Lower leg skin (tissue), 4 donors: Measurements from ENCODE around the gene PPP2R5E. TPM values are rescaled to one million over a fixed set of nuclear protein-coding genes. Genes with fewer than 3 reads are reported as not detected.

Experiments
- DNase-seq, 2 donors: peaks; one replicate each; pipeline ENCODE4 v3.0.0-alpha.2; 2019; ENCODE audit warnings: low spot score in 2 of 2
- H3K4me3 ChIP-seq: fragments of 200-600 bp; sonication (generic); 2 replicates; pipeline ENCODE4 v1.5.1; 2017; ENCODE audit warnings: mild to moderate bottlenecking, low read depth; ENCODE audit not compliant: poor library complexity, severe bottlenecking
- CTCF ChIP-seq, 3 donors: fragments of 450-650 bp; IDR thresholded peaks; one replicate each; pipeline ENCODE4 v1.5.1; 2016; ENCODE audit warnings: antibody characterized with exemption in 3 of 3, mild to moderate bottlenecking in 3 of 3, moderate library complexity in 2 of 3
- POLR2A ChIP-seq, 2 donors: fragments of 450-650 bp; IDR thresholded peaks; one replicate each; pipeline ENCODE4 v1.6.1; 2016 to 2017; ENCODE audit warnings: antibody characterized with exemption in 2 of 2, mild to moderate bottlenecking in 1 of 2, moderate library complexity in 1 of 2
- WGBS, 2 donors: methylation state at CpG; one replicate each; pipeline ENCODE4 v1.1.5; 2018; 5-methylcytosine and 5-hydroxymethylcytosine counted together
- intact Hi-C: fragments of 100-400 bp; cut with DNase I; formaldehyde crosslinking; loops from one replicate; pipeline ENCODE4 v1.15.0; 2023; ENCODE audit warnings: low total_unique reads
- total RNA-seq, 4 donors: library from RNA; depleted of rRNA; stranded (reverse); fragments of >200 nt; gene quantifications; one replicate each; pipeline ENCODE4 v1.1.0, GENCODE V29; 2016

The PPP2R5E gene
- total RNA-seq, 4 donors from 2014 or later, result 15.0 to 22.5 (median 18.2) TPM

- intact Hi-C loops, result no loop called here
- no peak overlapping the region for H3K4me3 ChIP-seq
- TF ChIP-seq POLR2A (IDR thresholded peaks at IDR 0.05) (no peak), CTCF (IDR thresholded peaks at IDR 0.05) (no peak)
- no peak for DNase-seq
- 45 to 53% methylated on average over 7 of the region's 7 CpGs for WGBS, 2 donors
Measured at GRCh38 chr14:63342371-63342770, 200.8 kb downstream of the PPP2R5E start.

- no peak for TF ChIP-seq CTCF (IDR thresholded peaks at IDR 0.05)
- TF ChIP-seq POLR2A (IDR thresholded peaks at IDR 0.05), result no peak
- H3K4me3 ChIP-seq, result no peak overlapping the region
- no peak for DNase-seq
- 69 to 75% methylated on average over 6 of the region's 6 CpGs for WGBS, 2 donors
- intact Hi-C loops, result no loop called here
Measured at GRCh38 chr14:63328787-63329737, 214.1 kb downstream of the PPP2R5E start.

- WGBS, 2 donors, result 90 to 97% methylated on average over 5 of the region's 5 CpGs
- no peak for DNase-seq
Measured at GRCh38 chr14:63326840-63327239, 216.3 kb downstream of the PPP2R5E start.

GRCh38 chr14:63322897-63323573, 220.1 kb downstream of the PPP2R5E start:
- no peak for DNase-seq
- no peak overlapping the region for H3K4me3 ChIP-seq
- WGBS, 2 donors, result 52 to 53% methylated on average over 9 of the region's 9 CpGs
- TF ChIP-seq CTCF (IDR thresholded peaks at IDR 0.05), result no peak
- TF ChIP-seq POLR2A (IDR thresholded peaks at IDR 0.05), result no peak
- intact Hi-C loops, result no loop called here

More at GRCh38 chr14:63326840-63327239, 216.3 kb downstream of the PPP2R5E start:
- TF ChIP-seq POLR2A (IDR thresholded peaks at IDR 0.05) (no peak), CTCF (IDR thresholded peaks at IDR 0.05) (no peak)
- intact Hi-C loops, result no loop called here
- no peak overlapping the region for H3K4me3 ChIP-seq

GRCh38 chr14:63322472-63322871, 220.7 kb downstream of the PPP2R5E start:
- no peak for DNase-seq
- intact Hi-C loops, result no loop called here
- WGBS, 2 donors, result 82 to 84% methylated on average over 1 of the region's 1 CpG
- H3K4me3 ChIP-seq, result no peak overlapping the region
- TF ChIP-seq POLR2A (IDR thresholded peaks at IDR 0.05) (no peak), CTCF (IDR thresholded peaks at IDR 0.05) (no peak)

Other genes with a start within 250 kb of the PPP2R5E start
- not detected for gene GPHB5, start 224.4 kb downstream of the PPP2R5E start, total RNA-seq
- gene WDR89, start 98.5 kb upstream of the PPP2R5E start, total RNA-seq, result 1 to 10 TPM; 2.2 to 8.9 (median 6.8) TPM
- gene SGPP1, start 184.7 kb upstream of the PPP2R5E start, total RNA-seq, result 10 to 100 TPM in 1 of 4 donors, 1 to 10 TPM in 3; 5.9 to 13.9 (median 6.8) TPM